Karpas-422 (cell line): ENCODE measurements around the gene PCDHA10. TPM values are rescaled to one million over a fixed set of nuclear protein-coding genes. Genes with fewer than 3 reads are reported as not detected.
"Not testable (repeated sequence)": the region's sequence is repeated elsewhere in the genome, so short reads cannot be mapped to it uniquely, and the experiment has no call there.

Experiments
- DNase-seq: peaks from one replicate; pipeline ENCODE4 v3.0.0-alpha.2; 2015
- H2AFZ ChIP-seq: fragments of 200-600 bp; sonication (generic); 2 replicates; pipeline ENCODE4 v1.6.1; 2014; ENCODE audit warnings: antibody characterized with exemption, low read length, mixed read lengths
- H3K27ac ChIP-seq: fragments of 200-600 bp; sonication (generic); 2 replicates; pipeline ENCODE4 v1.5.1; 2014; ENCODE audit warnings: mild to moderate bottlenecking, low read length, moderate library complexity
- H3K27me3 ChIP-seq: fragments of 200-600 bp; sonication (generic); 2 replicates; pipeline ENCODE4 v1.6.1; 2014; ENCODE audit warnings: low read length, mixed read lengths
- H3K36me3 ChIP-seq: fragments of 200-600 bp; sonication (generic); 2 replicates; pipeline ENCODE4 v1.6.1; 2014; ENCODE audit warnings: low read length, mixed read lengths; ENCODE audit not compliant: insufficient read depth
- H3K4me1 ChIP-seq: fragments of 200-600 bp; sonication (generic); 2 replicates; pipeline ENCODE4 v1.6.1; 2014; ENCODE audit warnings: mild to moderate bottlenecking, low read length, mixed read lengths
- H3K4me2 ChIP-seq: fragments of 200-600 bp; sonication (generic); 2 replicates; pipeline ENCODE4 v1.6.1; 2014; ENCODE audit warnings: low read length, low read depth, mild to moderate bottlenecking; ENCODE audit not compliant: poor library complexity, severe bottlenecking
- H3K4me3 ChIP-seq: fragments of 200-600 bp; sonication (generic); 2 replicates; pipeline ENCODE4 v1.5.1; 2014; ENCODE audit warnings: mild to moderate bottlenecking, antibody characterized with exemption, low read length, mixed read lengths
- H3K79me2 ChIP-seq: fragments of 200-600 bp; sonication (generic); 2 replicates; pipeline ENCODE4 v1.6.1; 2014; ENCODE audit warnings: mild to moderate bottlenecking, low read length, mixed read lengths
- H3K9ac ChIP-seq: fragments of 200-600 bp; sonication (generic); 2 replicates; pipeline ENCODE4 v1.6.0; 2014; ENCODE audit warnings: low read length
- H3K9me2 ChIP-seq: fragments of 200-600 bp; sonication (generic), shearing (Covaris generic); replicated peaks from 2 replicates; pipeline ENCODE4 v1.6.0; 2014; ENCODE audit warnings: mild to moderate bottlenecking, low read length, moderate library complexity; ENCODE audit not compliant: insufficient read depth
- H3K9me3 ChIP-seq: fragments of 300-700, 200-600 bp; sonication (generic); 2 replicates; pipeline ENCODE4 v1.6.1; 2014; ENCODE audit warnings: low read length, mixed read lengths
- H4K20me1 ChIP-seq: fragments of 200-600 bp; sonication (generic); 2 replicates; pipeline ENCODE4 v1.6.1; 2014; ENCODE audit warnings: mild to moderate bottlenecking, antibody characterized with exemption, low read length, low read depth; ENCODE audit not compliant: insufficient read depth
- total RNA-seq: library from RNA; depleted of rRNA; stranded (reverse); fragments of >200 nt; shearing (Covaris generic); gene quantifications from 2 replicates; pipeline ENCODE4 v1.2.3, GENCODE V29; 2014; ENCODE audit warnings: low replicate concordance

PCDHA10 gene
- total RNA-seq, 1 experiment from 2014 or later, result not detected

DNA sequence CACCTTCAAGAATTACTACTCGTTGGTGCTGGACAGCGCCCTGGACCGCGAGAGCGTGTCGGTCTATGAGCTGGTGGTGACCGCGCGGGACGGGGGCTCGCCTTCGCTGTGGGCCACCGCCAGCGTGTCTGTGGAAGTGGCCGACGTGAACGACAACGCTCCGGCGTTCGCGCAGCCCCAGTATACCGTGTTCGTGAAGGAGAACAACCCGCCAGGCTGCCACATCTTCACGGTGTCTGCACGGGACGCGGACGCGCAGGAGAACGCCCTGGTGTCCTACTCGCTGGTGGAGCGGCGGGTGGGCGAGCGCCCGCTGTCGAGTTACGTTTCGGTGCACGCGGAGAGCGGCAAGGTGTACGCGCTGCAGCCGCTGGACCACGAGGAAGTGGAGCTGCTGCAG lies 32.7 kb upstream of the PCDHA10 start:
- H3K9ac ChIP-seq, H3K9me3 ChIP-seq, H3K36me3 ChIP-seq, H3K4me2 ChIP-seq, H3K4me1 ChIP-seq, H4K20me1 ChIP-seq, H3K27ac ChIP-seq, DNase-seq, H3K4me3 ChIP-seq, H2AFZ ChIP-seq, H3K27me3 ChIP-seq, H3K79me2 ChIP-seq, H3K9me2 ChIP-seq: not testable (repeated sequence)

DNA sequence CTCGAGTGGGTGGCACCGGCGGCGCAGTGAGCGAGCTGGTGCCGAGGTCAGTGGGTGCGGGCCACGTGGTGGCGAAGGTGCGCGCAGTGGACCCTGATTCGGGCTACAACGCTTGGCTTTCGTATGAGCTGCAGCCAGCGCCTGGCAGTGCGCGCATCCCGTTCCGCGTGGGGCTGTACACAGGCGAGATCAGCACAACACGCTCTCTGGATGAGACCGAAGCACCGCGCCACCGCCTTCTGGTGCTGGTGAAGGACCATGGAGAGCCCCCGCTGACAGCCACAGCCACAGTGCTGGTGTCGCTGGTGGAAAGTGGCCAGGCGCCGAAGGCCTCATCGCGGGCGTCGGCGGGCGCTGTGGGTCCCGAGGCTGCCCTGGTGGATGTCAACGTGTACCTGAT lies 32.2 kb upstream of the PCDHA10 start:
- no peak overlapping the region for H3K27ac ChIP-seq
- H3K9ac ChIP-seq, result no peak overlapping the region
- H3K4me3 ChIP-seq, result no peak overlapping the region
- no peak for DNase-seq
- H3K79me2 ChIP-seq, result no peaks in the 10 kb centered on the region
- H3K9me2 ChIP-seq, result no peaks in the 10 kb centered on the region
- H3K4me1 ChIP-seq, result no peaks in the 10 kb centered on the region
- no peaks in the 10 kb centered on the region for H3K27me3 ChIP-seq
- no peak overlapping the region for H3K4me2 ChIP-seq
- H4K20me1 ChIP-seq, result no peaks in the 10 kb centered on the region
- H2AFZ ChIP-seq, result no peak overlapping the region
- no peaks in the 10 kb centered on the region for H3K36me3 ChIP-seq
- H3K9me3 ChIP-seq, result no peaks in the 10 kb centered on the region

DNA sequence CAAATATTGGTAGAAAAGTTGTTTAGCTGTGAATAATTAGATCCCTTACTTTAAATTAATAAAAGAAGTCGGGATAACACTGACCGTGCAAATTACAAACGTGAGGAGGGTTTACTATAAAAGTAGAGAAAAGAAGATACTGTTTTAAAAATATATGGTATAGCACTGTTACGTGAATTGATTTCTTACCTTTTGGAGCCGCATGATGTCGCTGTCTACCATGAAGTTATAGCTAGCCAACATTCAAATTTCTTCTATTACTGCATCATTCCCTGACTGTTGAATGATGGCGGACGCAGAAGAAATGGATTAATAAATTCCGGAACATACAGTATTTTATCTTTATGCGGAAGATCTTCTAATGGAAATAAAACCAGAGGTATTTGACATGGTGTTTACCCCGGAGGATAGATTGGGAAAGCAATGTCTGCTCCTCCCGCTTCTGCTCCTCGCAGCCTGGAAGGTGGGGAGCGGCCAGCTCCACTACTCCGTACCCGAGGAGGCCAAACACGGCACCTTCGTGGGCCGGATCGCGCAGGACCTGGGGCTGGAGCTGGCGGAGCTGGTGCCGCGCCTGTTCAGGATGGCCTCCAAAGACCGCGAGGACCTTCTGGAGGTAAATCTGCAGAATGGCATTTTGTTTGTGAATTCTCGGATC lies 27.9 kb upstream of the PCDHA10 start, which contains the start of gene PCDHA6:
TSS of gene PCDHA6 (plus strand) at position 257 of the 658 bp plus-strand sequence. CDS start at position 389, 132 bp downstream.
- no peak for DNase-seq
- no peak within 1 kb of the TSS for H3K4me3 ChIP-seq
- no peaks in the 10 kb centered on the region for H4K20me1 ChIP-seq
- no peaks in the 10 kb centered on the region for H3K9me2 ChIP-seq
- no peak within 1 kb of the TSS for H3K27ac ChIP-seq
- no peaks in the 10 kb centered on the region for H3K4me1 ChIP-seq
- H3K79me2 ChIP-seq, result no peaks in the 10 kb centered on the region
- no peak within 1 kb of the TSS for H3K9ac ChIP-seq
- H3K36me3 ChIP-seq, result no peaks in the 10 kb centered on the region
- H3K27me3 ChIP-seq, result no peaks in the 10 kb centered on the region; the same call in 1 of the 2 replicates
- no peak within 1 kb of the TSS for H2AFZ ChIP-seq
- H3K9me3 ChIP-seq, result no peaks in the 10 kb centered on the region
- H3K4me2 ChIP-seq, result no peak within 1 kb of the TSS

DNA sequence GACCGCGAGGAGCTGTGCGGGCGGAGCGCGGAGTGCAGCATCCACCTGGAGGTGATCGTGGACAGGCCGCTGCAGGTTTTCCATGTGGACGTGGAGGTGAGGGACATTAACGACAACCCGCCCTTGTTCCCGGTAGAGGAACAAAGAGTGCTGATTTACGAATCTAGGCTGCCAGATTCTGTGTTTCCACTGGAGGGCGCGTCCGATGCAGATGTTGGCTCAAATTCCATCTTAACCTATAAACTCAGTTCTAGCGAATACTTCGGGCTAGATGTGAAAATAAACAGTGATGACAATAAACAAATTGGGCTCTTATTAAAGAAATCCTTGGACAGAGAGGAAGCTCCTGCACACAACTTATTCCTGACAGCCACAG lies 27.3 kb upstream of the PCDHA10 start:
- no peaks in the 10 kb centered on the region for H3K36me3 ChIP-seq
- H3K4me1 ChIP-seq, result no peaks in the 10 kb centered on the region
- H3K9me2 ChIP-seq, result no peaks in the 10 kb centered on the region
- H3K4me2 ChIP-seq, result no peak overlapping the region
- no peaks in the 10 kb centered on the region for H3K9me3 ChIP-seq
- no peak overlapping the region for H2AFZ ChIP-seq
- DNase-seq, result no peak
- H3K79me2 ChIP-seq, result no peaks in the 10 kb centered on the region
- H3K4me3 ChIP-seq, result no peak overlapping the region
- no peak overlapping the region for H3K9ac ChIP-seq
- H3K27me3 ChIP-seq, result no peaks in the 10 kb centered on the region; the same call in 1 of the 2 replicates
- H3K27ac ChIP-seq, result no peak overlapping the region
- H4K20me1 ChIP-seq, result no peaks in the 10 kb centered on the region

DNA sequence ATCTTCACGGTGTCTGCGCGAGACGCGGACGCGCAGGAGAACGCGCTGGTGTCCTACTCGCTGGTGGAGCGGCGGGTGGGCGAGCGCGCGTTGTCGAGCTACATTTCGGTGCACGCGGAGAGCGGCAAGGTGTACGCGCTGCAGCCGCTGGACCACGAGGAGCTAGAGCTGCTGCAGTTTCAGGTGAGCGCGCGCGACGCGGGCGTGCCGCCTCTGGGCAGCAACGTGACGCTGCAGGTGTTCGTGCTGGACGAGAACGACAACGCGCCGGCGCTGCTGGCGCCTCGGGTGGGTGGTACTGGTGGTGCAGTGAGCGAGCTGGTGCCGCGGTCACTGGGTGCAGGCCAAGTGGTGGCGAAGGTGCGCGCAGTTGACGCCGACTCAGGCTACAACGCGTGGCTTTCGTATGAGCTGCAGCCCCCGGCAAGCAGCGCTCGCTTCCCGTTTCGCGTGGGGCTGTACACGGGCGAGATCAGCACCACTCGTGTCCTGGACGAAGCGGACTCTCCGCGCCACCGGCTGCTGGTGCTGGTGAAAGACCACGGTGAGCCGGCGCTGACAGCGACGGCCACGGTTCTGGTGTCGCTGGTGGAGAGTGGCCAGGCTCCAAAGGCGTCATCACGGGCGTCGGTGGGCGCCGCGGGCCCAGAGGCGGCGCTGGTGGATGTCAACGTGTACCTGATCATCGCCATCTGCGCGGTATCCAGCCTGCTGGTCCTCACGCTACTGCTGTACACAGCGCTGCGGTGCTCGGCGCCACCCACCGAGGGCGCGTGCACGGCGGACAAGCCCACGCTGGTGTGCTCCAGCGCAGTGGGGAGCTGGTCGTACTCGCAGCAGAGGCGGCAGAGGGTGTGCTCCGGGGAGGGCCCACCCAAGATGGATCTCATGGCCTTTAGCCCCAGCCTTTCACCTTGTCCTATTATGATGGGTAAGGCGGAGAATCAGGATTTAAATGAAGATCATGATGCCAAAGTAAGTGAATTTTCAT lies 25.9 kb upstream of the PCDHA10 start:
- not testable (repeated sequence) for H3K9ac ChIP-seq, H3K27ac ChIP-seq, H3K4me1 ChIP-seq, H3K27me3 ChIP-seq, H2AFZ ChIP-seq, H3K9me3 ChIP-seq, H3K4me2 ChIP-seq, H3K9me2 ChIP-seq, H3K4me3 ChIP-seq, H3K79me2 ChIP-seq, H3K36me3 ChIP-seq, H4K20me1 ChIP-seq, DNase-seq

DNA sequence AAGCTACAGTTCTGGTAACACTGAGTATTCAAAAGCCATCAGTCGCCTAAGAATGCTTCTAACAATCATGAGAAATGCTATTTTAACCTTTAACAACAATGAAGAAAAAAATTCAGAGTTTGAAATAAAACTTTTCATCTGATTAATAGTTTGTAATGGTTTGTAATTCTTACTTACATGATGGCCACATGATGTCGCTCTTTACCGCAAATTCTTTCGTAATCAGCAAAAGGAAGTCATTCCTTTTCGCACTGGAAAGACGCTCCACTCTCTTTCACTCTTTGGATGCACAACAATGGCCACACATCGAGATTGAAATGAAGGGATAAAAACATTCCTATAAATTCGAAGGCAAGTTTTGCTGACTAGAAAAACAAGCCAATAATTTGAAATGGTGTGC lies 21.7 kb upstream of the PCDHA10 start, which contains the start of gene PCDHA7:
TSS of gene PCDHA7 (plus strand) at position 277 of the 400 bp plus-strand sequence. CDS start at position 392, 115 bp downstream.
- no peaks in the 10 kb centered on the region; the same call in 1 of the 2 replicates for H3K27me3 ChIP-seq
- no peaks in the 10 kb centered on the region for H3K79me2 ChIP-seq
- H3K9ac ChIP-seq, result no peak within 1 kb of the TSS

DNA sequence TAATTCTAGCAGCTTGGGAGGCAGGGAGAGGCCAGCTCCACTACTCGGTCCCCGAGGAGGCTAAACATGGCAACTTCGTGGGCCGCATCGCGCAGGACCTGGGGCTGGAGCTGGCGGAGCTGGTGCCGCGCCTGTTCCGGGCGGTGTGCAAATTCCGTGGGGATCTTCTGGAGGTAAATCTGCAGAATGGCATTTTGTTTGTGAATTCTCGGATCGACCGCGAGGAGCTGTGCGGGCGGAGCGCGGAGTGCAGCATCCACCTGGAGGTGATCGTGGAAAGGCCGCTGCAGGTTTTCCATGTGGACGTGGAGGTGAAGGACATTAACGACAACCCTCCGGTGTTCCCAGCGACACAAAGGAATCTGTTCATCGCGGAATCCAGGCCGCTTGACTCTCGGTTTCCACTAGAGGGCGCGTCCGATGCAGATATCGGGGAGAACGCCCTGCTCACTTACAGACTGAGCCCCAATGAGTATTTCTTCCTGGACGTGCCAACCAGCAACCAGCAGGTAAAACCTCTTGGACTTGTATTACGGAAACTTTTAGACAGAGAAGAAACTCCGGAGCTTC lies 21.2 kb upstream of the PCDHA10 start:
- H3K9me3 ChIP-seq, result not testable (repeated sequence)

More for the DNA sequence above, 21.7 kb upstream of the PCDHA10 start, which contains the start of gene PCDHA7:
- DNase-seq, result no peak
- H3K9me3 ChIP-seq, result no peaks in the 10 kb centered on the region
- H3K4me1 ChIP-seq, result no peaks in the 10 kb centered on the region
- no peaks in the 10 kb centered on the region for H3K36me3 ChIP-seq
- no peaks in the 10 kb centered on the region for H4K20me1 ChIP-seq
- no peak within 1 kb of the TSS for H3K4me2 ChIP-seq
- no peak within 1 kb of the TSS for H2AFZ ChIP-seq
- no peak within 1 kb of the TSS for H3K27ac ChIP-seq
- H3K4me3 ChIP-seq, result no peak within 1 kb of the TSS
- no peaks in the 10 kb centered on the region for H3K9me2 ChIP-seq

More for the DNA sequence above, 21.2 kb upstream of the PCDHA10 start:
- H3K27me3 ChIP-seq, H3K9ac ChIP-seq, H4K20me1 ChIP-seq, H3K79me2 ChIP-seq, H3K36me3 ChIP-seq, H3K4me2 ChIP-seq, H2AFZ ChIP-seq, H3K4me1 ChIP-seq, H3K4me3 ChIP-seq, H3K9me2 ChIP-seq, H3K27ac ChIP-seq, DNase-seq: not testable (repeated sequence)
